ENCODE data around the gene WDR36. TPM values are rescaled to one million over a fixed set of nuclear protein-coding genes. Genes with fewer than 3 reads are reported as not detected.

Gene WDR36
- total RNA-seq, 2 experiments from 2014 or later = 22.0 to 22.4 TPM

- no peak overlapping the region for H3K4me3 Mint-ChIP-seq
- no peak overlapping the region for H3K4me3 ChIP-seq (ENCODE audit: low read length)
- ATAC-seq (ENCODE audit: poor library complexity) (no peak), DNase-seq (no peak)
- H3K27ac Mint-ChIP-seq = no peak overlapping the region
- H3K36me3 ChIP-seq (ENCODE audit: insufficient read depth, low read length) = peaks cover 68% of the 10 kb centered on the region
- no peaks in the 10 kb centered on the region for H3K27me3 ChIP-seq (ENCODE audit: control insufficient read depth in 1 of 2, insufficient read depth in 2 of 2, low read length in 2 of 2)
- TF ChIP-seq CTCF (IDR thresholded peaks at IDR 0.05) = no peak
- ChIA-PET CTCF (no interaction called here), POLR2A (interaction anchor here (0.6 kb wide), 1 partner anchor 716 kb away, joined by 4 read pairs; no protein-coding TSS in a partner anchor)
- no peak overlapping the region for H3K27ac ChIP-seq (ENCODE audit: low read depth in 1 of 2, low read length in 2 of 2)
- H3K4me1 ChIP-seq (ENCODE audit: insufficient read depth, low read length) = no peaks in the 10 kb centered on the region
- no peaks in the 10 kb centered on the region for H3K27me3 Mint-ChIP-seq
- intact Hi-C loops (cut with DNase I, micrococcal nuclease) = no loop called here
- no peaks in the 10 kb centered on the region for H3K9me3 Mint-ChIP-seq
- H3K4me1 Mint-ChIP-seq (ENCODE audit: low read depth) = no peaks in the 10 kb centered on the region
- no peaks in the 10 kb centered on the region for H3K9me3 ChIP-seq (ENCODE audit: control insufficient read depth in 1 of 2, insufficient read depth in 1 of 2, low read length in 2 of 2)
- peaks cover 80% of the 10 kb centered on the region for H3K36me3 Mint-ChIP-seq (ENCODE audit: low read depth)
These were observed 29.8 kb downstream of the WDR36 start for GRCh38 chr5:111121926-111122325.

- Histone ChIP-seq H3K36me3 (ENCODE audit: insufficient read depth, low read length) (peaks cover 67% of the 10 kb centered on the region), H3K9me3 (ENCODE audit: control insufficient read depth in 1 of 2, insufficient read depth in 1 of 2, low read length in 2 of 2) (no peaks in the 10 kb centered on the region), H3K27me3 (ENCODE audit: control insufficient read depth in 1 of 2, insufficient read depth in 2 of 2, low read length in 2 of 2) (no peaks in the 10 kb centered on the region), H3K4me1 (ENCODE audit: insufficient read depth, low read length) (no peaks in the 10 kb centered on the region), H3K4me3 (ENCODE audit: low read length) (no peak overlapping the region), H3K27ac (ENCODE audit: low read depth in 1 of 2, low read length in 2 of 2) (no peak overlapping the region)
- Mint-ChIP-seq H3K4me1 (ENCODE audit: low read depth) (no peaks in the 10 kb centered on the region), H3K4me3 (no peak overlapping the region), H3K27ac (no peak overlapping the region), H3K36me3 (ENCODE audit: low read depth) (peaks cover 80% of the 10 kb centered on the region), H3K9me3 (no peaks in the 10 kb centered on the region), H3K27me3 (no peaks in the 10 kb centered on the region)
- CTCF ChIA-PET = no interaction called here
- DNase-seq = no peak
- no peak for TF ChIP-seq CTCF (IDR thresholded peaks at IDR 0.05)
- ATAC-seq (ENCODE audit: poor library complexity) = no peak
- intact Hi-C loops (cut with DNase I, micrococcal nuclease) = no loop called here
- POLR2A ChIA-PET = interaction anchor here (0.6 kb wide), 1 partner anchor 716 kb away, joined by 4 read pairs; no protein-coding TSS in a partner anchor
These were observed 30.2 kb downstream of the WDR36 start for GRCh38 chr5:111122398-111122797.

GRCh38 chr5:111124793-111125192 is 32.6 kb downstream of the WDR36 start:
- Histone ChIP-seq H3K27ac (ENCODE audit: low read depth in 1 of 2, low read length in 2 of 2) (no peak overlapping the region), H3K4me3 (ENCODE audit: low read length) (no peak overlapping the region), H3K27me3 (ENCODE audit: control insufficient read depth in 1 of 2, insufficient read depth in 2 of 2, low read length in 2 of 2) (no peaks in the 10 kb centered on the region), H3K36me3 (ENCODE audit: insufficient read depth, low read length) (peaks cover 58% of the 10 kb centered on the region), H3K4me1 (ENCODE audit: insufficient read depth, low read length) (no peaks in the 10 kb centered on the region), H3K9me3 (ENCODE audit: control insufficient read depth in 1 of 2, insufficient read depth in 1 of 2, low read length in 2 of 2) (no peaks in the 10 kb centered on the region)
- H3K4me1 Mint-ChIP-seq (ENCODE audit: low read depth) = no peaks in the 10 kb centered on the region
- H3K4me3 Mint-ChIP-seq = no peak overlapping the region
- no peaks in the 10 kb centered on the region for H3K9me3 Mint-ChIP-seq
- DNase-seq (no peak), ATAC-seq (ENCODE audit: poor library complexity) (no peak)
- ChIA-PET POLR2A (no interaction called here), CTCF (no interaction called here)
- H3K27ac Mint-ChIP-seq = no peak overlapping the region
- H3K27me3 Mint-ChIP-seq = no peaks in the 10 kb centered on the region
- TF ChIP-seq CTCF (IDR thresholded peaks at IDR 0.05) = no peak
- H3K36me3 Mint-ChIP-seq (ENCODE audit: low read depth) = peaks cover 73% of the 10 kb centered on the region
- intact Hi-C loops (cut with DNase I, micrococcal nuclease) = no loop called here
